Measurements from ENCODE around the gene MEGF9.

Gene MEGF9

DNA sequence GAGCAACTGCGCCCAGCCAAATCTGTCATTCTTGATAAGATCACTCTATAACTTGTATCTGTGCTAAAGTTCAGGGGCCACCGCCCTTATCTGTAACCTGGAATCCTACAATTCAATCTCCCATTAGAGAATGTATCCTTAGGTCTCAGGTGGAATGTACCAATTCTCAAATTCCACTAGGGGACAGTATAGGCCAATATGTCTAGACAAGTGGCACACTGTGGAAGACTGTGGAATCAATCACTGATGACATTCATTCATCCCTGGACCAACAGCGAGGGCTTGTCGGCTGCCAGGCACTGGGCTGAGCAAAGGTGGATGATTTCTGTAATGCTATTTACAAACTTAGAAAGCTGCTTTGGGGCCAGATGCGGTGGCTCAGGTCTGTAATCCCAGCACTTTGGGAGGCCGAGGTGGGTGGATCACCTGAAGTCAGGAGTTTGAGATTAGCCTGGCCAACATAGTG, 28.7 kb upstream of the MEGF9 start:
- H3K9ac ChIP-seq (ENCODE audit: low read length) = no peak overlapping the region
- H3K4me3 ChIP-seq (ENCODE audit: low read length) = no peak overlapping the region
- H3K9me3 ChIP-seq (ENCODE audit: control insufficient read depth, low read length) = no peaks in the 10 kb centered on the region
- no peaks in the 10 kb centered on the region for H3K36me3 ChIP-seq (ENCODE audit: control insufficient read depth, insufficient read depth, low read length)
- no peaks in the 10 kb centered on the region for H3K4me1 ChIP-seq (ENCODE audit: control insufficient read depth, insufficient read depth, low read length)
- no peaks in the 10 kb centered on the region for H3K27me3 ChIP-seq (ENCODE audit: control insufficient read depth, insufficient read depth, low read length)

DNA sequence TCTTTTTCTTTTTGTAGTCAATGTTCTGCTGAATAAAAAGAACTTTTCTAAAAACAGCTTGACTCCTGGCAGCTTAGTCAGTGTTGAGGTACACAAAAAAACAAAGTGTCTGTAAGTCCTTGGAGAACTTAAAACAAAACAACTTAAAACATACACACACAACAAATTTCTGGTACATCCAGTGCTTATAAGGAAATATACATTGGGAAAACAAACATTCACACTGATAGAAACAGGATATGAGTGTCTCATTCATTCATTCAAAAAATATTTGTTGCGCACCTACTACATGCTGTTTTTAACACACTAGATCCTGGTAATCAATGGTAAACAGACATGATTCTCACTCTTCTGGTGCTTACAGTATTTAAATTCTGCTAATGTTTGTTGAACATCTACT, 27.4 kb upstream of the MEGF9 start:
- no peaks in the 10 kb centered on the region for H3K4me1 ChIP-seq (ENCODE audit: control insufficient read depth, insufficient read depth, low read length)
- no peak overlapping the region for H3K4me3 ChIP-seq (ENCODE audit: low read length)
- H3K9me3 ChIP-seq (ENCODE audit: control insufficient read depth, low read length) = no peaks in the 10 kb centered on the region

GRCh38 chr9:120741191-120741590, 26.9 kb upstream of the MEGF9 start:
- H3K4me1 ChIP-seq (ENCODE audit: control insufficient read depth, insufficient read depth, low read length) = no peaks in the 10 kb centered on the region
- H3K9ac ChIP-seq (ENCODE audit: low read length) = no peak overlapping the region
- no peaks in the 10 kb centered on the region for H3K36me3 ChIP-seq (ENCODE audit: control insufficient read depth, insufficient read depth, low read length)
- H3K4me3 ChIP-seq (ENCODE audit: low read length) = no peak overlapping the region
- H3K9me3 ChIP-seq (ENCODE audit: control insufficient read depth, low read length) = no peaks in the 10 kb centered on the region
- H3K27me3 ChIP-seq (ENCODE audit: control insufficient read depth, insufficient read depth, low read length) = no peaks in the 10 kb centered on the region

More for the DNA sequence above, 27.4 kb upstream of the MEGF9 start:
- Histone ChIP-seq H3K27me3 (ENCODE audit: control insufficient read depth, insufficient read depth, low read length) (no peaks in the 10 kb centered on the region), H3K36me3 (ENCODE audit: control insufficient read depth, insufficient read depth, low read length) (no peaks in the 10 kb centered on the region), H3K9ac (ENCODE audit: low read length) (no peak overlapping the region)

DNA sequence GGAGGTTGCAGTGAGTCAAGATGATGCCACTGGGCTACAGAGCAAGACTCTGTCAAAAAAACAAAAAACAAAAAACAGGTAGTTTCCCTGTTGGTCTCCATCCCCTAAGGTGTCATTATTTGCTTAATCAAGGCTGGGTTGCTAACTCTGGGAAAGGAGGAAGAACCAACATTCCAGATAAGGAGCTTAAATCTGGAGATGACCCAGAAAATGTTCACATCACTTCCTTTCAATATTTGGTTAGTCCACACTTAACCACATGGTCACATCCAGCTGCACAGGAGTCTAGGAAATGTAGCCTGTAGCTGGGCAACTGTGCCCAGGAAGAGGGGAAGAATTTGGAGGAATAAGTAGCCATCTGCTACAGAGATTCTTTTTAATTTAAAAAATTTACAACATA, 25.9 kb upstream of the MEGF9 start:
- Histone ChIP-seq H3K36me3 (ENCODE audit: control insufficient read depth, insufficient read depth, low read length) (no peaks in the 10 kb centered on the region), H3K4me3 (ENCODE audit: low read length) (no peak overlapping the region), H3K9me3 (ENCODE audit: control insufficient read depth, low read length) (no peaks in the 10 kb centered on the region), H3K9ac (ENCODE audit: low read length) (no peak overlapping the region), H3K27me3 (ENCODE audit: control insufficient read depth, insufficient read depth, low read length) (no peaks in the 10 kb centered on the region), H3K4me1 (ENCODE audit: control insufficient read depth, insufficient read depth, low read length) (peaks cover 8% of the 10 kb centered on the region)

DNA sequence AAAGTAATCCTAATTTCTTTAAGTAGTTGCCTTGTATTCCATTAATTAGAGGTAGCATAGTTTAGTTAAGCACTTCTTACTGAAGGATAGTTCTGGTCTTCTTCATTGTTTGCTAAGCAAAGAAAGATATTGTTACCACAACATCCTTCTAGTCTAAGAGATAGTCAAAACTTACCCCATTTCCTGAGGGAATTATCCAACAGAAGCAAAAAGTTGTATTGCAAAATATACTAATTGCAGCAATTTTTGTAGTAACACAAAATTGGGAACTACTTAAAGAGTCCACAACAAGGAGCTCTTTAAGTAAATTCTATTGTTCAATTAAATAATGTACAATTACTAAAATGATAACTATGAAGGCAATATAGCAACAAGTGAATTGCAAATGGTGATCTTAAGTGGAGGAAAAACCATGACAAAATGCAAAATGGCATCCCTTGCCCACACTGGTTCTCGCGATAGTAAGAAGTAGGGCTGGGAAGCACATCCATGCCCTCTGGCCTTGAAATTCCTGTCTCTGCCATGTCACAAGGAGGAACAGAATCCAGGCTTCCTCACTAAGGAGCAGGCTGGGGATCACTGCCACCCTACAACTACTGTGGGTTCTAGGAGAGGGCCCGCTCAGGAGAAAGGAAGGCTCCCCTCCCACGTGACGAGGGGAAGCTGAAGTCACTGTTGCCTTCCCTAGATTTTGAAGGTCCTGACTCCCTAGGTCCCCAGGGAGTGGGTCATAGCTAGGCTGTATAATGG, 23.3 kb upstream of the MEGF9 start:
- Histone ChIP-seq H3K9me3 (ENCODE audit: control insufficient read depth, low read length) (no peaks in the 10 kb centered on the region), H3K27me3 (ENCODE audit: control insufficient read depth, insufficient read depth, low read length) (no peaks in the 10 kb centered on the region)

GRCh38 chr9:120736881-120737280, 22.6 kb upstream of the MEGF9 start:
- no peaks in the 10 kb centered on the region for H3K36me3 ChIP-seq (ENCODE audit: control insufficient read depth, insufficient read depth, low read length)
- no peak overlapping the region for H3K4me3 ChIP-seq (ENCODE audit: low read length)
- no peak overlapping the region for H3K9ac ChIP-seq (ENCODE audit: low read length)
- no peaks in the 10 kb centered on the region for H3K9me3 ChIP-seq (ENCODE audit: control insufficient read depth, low read length)
- H3K27me3 ChIP-seq (ENCODE audit: control insufficient read depth, insufficient read depth, low read length) = no peaks in the 10 kb centered on the region
- H3K4me1 ChIP-seq (ENCODE audit: control insufficient read depth, insufficient read depth, low read length) = peaks cover 15% of the 10 kb centered on the region

More for the DNA sequence above, 23.3 kb upstream of the MEGF9 start:
- Histone ChIP-seq H3K4me3 (ENCODE audit: low read length) (no peak overlapping the region), H3K4me1 (ENCODE audit: control insufficient read depth, insufficient read depth, low read length) (peaks cover 15% of the 10 kb centered on the region), H3K9ac (ENCODE audit: low read length) (no peak overlapping the region), H3K36me3 (ENCODE audit: control insufficient read depth, insufficient read depth, low read length) (no peaks in the 10 kb centered on the region)

DNA sequence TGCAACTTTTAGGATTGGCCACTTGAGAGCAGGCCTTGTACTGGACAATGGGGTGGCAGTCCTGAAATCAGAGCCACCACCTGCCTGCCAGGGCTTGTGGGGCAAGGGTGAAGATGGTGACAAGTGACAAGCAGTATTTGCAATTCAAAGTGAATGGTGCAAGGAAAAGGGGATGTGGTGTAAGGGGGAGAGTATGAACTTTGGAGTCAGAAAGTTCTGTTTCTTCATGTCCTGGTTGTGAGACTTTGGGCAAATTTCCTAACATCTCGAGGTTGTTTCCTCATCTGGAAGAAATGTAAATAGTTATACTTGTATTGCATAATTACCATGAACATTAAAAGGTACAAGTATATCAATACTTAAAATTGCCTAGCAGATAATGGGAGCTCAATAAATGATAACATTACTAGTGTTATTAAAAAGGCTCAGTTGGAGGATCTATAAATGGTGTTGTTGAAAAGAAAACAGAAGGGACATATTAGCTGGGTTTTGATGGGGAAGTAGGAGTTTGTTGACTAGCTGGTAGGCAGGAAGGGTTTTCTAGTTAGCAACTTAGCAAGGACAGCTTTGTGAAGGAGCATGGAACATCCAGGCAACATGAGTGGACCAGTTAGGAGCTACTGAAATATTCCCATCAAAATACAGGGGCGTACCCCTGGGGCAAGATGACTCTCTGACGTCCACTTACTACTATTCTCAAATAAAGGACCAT, 21.3 kb upstream of the MEGF9 start:
- no peak overlapping the region for H3K9ac ChIP-seq (ENCODE audit: low read length)
- H3K27me3 ChIP-seq (ENCODE audit: control insufficient read depth, insufficient read depth, low read length) = no peaks in the 10 kb centered on the region
- H3K9me3 ChIP-seq (ENCODE audit: control insufficient read depth, low read length) = no peaks in the 10 kb centered on the region
- no peak overlapping the region for H3K4me3 ChIP-seq (ENCODE audit: low read length)
- H3K36me3 ChIP-seq (ENCODE audit: control insufficient read depth, insufficient read depth, low read length) = no peaks in the 10 kb centered on the region
- peaks cover 21% of the 10 kb centered on the region for H3K4me1 ChIP-seq (ENCODE audit: control insufficient read depth, insufficient read depth, low read length)

DNA sequence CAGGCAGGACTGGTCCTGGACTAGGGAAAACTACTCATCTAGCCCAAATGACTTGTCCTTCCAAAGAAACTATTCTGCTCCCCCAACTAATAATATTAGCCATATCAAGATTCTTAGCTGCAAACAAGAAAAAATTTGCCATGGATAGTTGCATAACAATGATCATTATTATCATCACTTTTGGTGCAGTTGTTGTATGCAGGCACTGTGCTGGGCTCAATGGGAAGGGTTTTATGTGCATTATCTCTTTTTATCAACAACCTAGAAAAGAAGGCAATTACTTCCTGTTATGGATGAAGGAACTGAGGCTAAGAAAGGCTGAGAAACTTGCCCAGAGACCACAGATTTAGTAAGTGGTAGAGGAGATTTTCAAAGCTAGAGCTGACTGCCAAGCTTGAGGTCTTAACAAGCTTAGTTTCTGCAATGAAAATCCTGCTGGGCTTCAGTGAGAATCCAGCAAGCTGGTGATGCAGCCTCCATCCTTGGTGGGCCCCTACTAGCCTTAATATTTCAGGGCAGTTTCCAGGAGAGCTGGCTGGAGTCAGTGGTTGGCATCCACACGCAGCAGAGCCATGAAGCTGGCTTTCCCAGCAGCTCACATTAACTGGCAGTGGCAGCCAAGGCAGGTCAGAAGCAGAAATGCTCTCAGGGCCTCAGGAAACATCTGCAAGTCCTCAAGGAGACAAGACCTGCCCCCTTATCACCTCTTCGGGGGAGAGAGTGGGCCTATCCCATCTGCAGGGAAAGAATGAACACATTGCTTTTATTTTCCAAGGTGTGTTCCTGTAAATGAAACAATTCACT, 20.5 kb upstream of the MEGF9 start:
- Histone ChIP-seq H3K4me1 (ENCODE audit: control insufficient read depth, insufficient read depth, low read length) (peaks cover 28% of the 10 kb centered on the region), H3K9ac (ENCODE audit: low read length) (no peak overlapping the region)

DNA sequence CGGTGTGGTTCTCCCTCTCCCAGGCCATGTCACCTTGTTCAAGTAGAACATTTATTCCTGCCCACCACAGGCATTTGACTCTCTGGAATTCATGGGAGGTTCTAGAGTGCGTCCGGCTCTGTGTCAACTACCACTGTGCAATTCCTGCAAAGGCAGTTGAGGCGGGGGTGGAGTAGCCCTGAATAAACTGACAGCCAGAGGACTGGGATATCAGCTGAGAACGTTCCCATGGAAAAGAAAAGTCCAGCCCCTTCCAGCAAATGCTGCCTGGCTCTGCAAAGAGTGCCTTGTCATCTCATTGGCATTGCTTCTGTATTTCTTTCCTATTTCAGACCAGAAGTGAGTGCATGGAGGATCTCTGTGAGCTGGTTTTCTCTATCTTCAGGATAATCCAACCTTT, 18.9 kb upstream of the MEGF9 start:
- Histone ChIP-seq H3K4me3 (ENCODE audit: low read length) (no peak overlapping the region), H3K4me1 (ENCODE audit: control insufficient read depth, insufficient read depth, low read length) (peaks cover 28% of the 10 kb centered on the region), H3K9ac (ENCODE audit: low read length) (no peak overlapping the region), H3K36me3 (ENCODE audit: control insufficient read depth, insufficient read depth, low read length) (no peaks in the 10 kb centered on the region), H3K9me3 (ENCODE audit: control insufficient read depth, low read length) (no peaks in the 10 kb centered on the region), H3K27me3 (ENCODE audit: control insufficient read depth, insufficient read depth, low read length) (no peaks in the 10 kb centered on the region)

More for the DNA sequence above, 20.5 kb upstream of the MEGF9 start:
- Histone ChIP-seq H3K27me3 (ENCODE audit: control insufficient read depth, insufficient read depth, low read length) (no peaks in the 10 kb centered on the region), H3K4me3 (ENCODE audit: low read length) (no peak overlapping the region), H3K9me3 (ENCODE audit: control insufficient read depth, low read length) (no peaks in the 10 kb centered on the region), H3K36me3 (ENCODE audit: control insufficient read depth, insufficient read depth, low read length) (no peaks in the 10 kb centered on the region)

GRCh38 chr9:120730654-120731514, 16.6 kb upstream of the MEGF9 start:
- Histone ChIP-seq H3K4me3 (ENCODE audit: low read length) (no peak overlapping the region), H3K9ac (ENCODE audit: low read length) (no peak overlapping the region), H3K4me1 (ENCODE audit: control insufficient read depth, insufficient read depth, low read length) (peaks cover 27% of the 10 kb centered on the region), H3K27me3 (ENCODE audit: control insufficient read depth, insufficient read depth, low read length) (no peaks in the 10 kb centered on the region), H3K9me3 (ENCODE audit: control insufficient read depth, low read length) (no peaks in the 10 kb centered on the region), H3K36me3 (ENCODE audit: control insufficient read depth, insufficient read depth, low read length) (no peaks in the 10 kb centered on the region)

DNA sequence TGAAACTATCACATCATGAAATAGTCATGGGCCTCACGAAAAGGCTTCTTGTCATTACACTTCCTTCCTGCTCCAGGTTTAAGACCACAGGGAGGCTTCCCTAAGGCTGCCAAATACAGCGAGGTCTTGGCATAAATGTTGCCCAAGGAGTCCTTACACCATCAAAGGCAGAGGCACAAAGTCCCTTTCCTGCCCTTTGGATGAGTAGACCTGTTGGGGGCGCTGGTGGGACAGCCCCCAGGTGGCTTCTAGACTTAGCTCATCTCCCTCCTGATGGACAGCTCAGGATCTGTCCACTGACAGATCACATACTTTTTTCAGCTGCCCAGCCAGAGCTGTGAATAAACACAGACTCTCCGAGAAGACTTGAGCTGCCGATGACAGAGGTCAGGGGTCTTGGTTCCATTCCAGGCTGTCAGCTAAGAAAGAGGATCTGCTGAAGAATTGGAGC, 15.5 kb upstream of the MEGF9 start:
- Histone ChIP-seq H3K4me3 (ENCODE audit: low read length) (no peak overlapping the region), H3K4me1 (ENCODE audit: control insufficient read depth, insufficient read depth, low read length) (peaks cover 18% of the 10 kb centered on the region), H3K9ac (ENCODE audit: low read length) (no peak overlapping the region), H3K9me3 (ENCODE audit: control insufficient read depth, low read length) (no peaks in the 10 kb centered on the region), H3K27me3 (ENCODE audit: control insufficient read depth, insufficient read depth, low read length) (no peaks in the 10 kb centered on the region), H3K36me3 (ENCODE audit: control insufficient read depth, insufficient read depth, low read length) (no peaks in the 10 kb centered on the region)
